Nephron (organoid): Measurements from ENCODE around the gene SRSF3.
"Not testable (repeated sequence)": the region's sequence is repeated elsewhere in the genome, so short reads cannot be mapped to it uniquely, and the experiment has no call there.

Experiments
- H3K27ac Mint-ChIP-seq, 3 experiments: 2 replicates each; pipeline ENCODE4 v1.8.0; 2020; ENCODE audit warnings: mixed read lengths in 3 of 3, mild to moderate bottlenecking in 2 of 3, moderate library complexity in 1 of 3
- H3K27me3 Mint-ChIP-seq: 2 replicates; pipeline ENCODE4 v1.8.0; 2021; ENCODE audit warnings: low read depth, mild to moderate bottlenecking, moderate library complexity, mixed read lengths
- H3K36me3 Mint-ChIP-seq: 2 replicates; pipeline ENCODE4 v1.8.0; 2020; ENCODE audit warnings: low read depth, mixed read lengths
- H3K4me1 Mint-ChIP-seq: 2 replicates; pipeline ENCODE4 v1.8.0; 2020; ENCODE audit warnings: mixed read lengths
- H3K4me3 Mint-ChIP-seq, 3 experiments: 2 replicates each; pipeline ENCODE4 v1.8.0; 2020; ENCODE audit warnings: mild to moderate bottlenecking in 3 of 3, mixed read lengths in 3 of 3, moderate library complexity in 2 of 3
- H3K9me3 Mint-ChIP-seq: 2 replicates; pipeline ENCODE4 v1.8.0; 2020; ENCODE audit warnings: mixed read lengths
- CTCF ChIP-seq, 3 experiments: fragments of 200-600 bp; sonication (generic); IDR thresholded peaks; one replicate each; pipeline ENCODE4 v1.5.0; 2021; ENCODE audit warnings: antibody characterized with exemption in 3 of 3; ENCODE audit not compliant: unreplicated experiment in 3 of 3

The SRSF3 gene

GRCh38 chr6:36571122-36572043, 22.8 kb upstream of the SRSF3 start:
- no peaks in the 10 kb centered on the region for H3K4me1 Mint-ChIP-seq
- no peaks in the 10 kb centered on the region for H3K36me3 Mint-ChIP-seq
- peaks cover 3% of the 10 kb centered on the region for H3K27me3 Mint-ChIP-seq
- H3K27ac Mint-ChIP-seq: no peak overlapping the region
- H3K4me3 Mint-ChIP-seq: no peak overlapping the region
- H3K9me3 Mint-ChIP-seq: no peaks in the 10 kb centered on the region
- no peak for TF ChIP-seq CTCF (IDR thresholded peaks at IDR 0.05; ENCODE audit: unreplicated experiment in 3 of 3)

GRCh38 chr6:36572353-36573311, 21.5 kb upstream of the SRSF3 start:
- H3K27ac Mint-ChIP-seq, H3K27me3 Mint-ChIP-seq, H3K9me3 Mint-ChIP-seq, H3K4me3 Mint-ChIP-seq, H3K36me3 Mint-ChIP-seq, H3K4me1 Mint-ChIP-seq: not testable (repeated sequence)

- Mint-ChIP-seq H3K4me1 (peaks cover 15% of the 10 kb centered on the region), H3K27me3 (no peaks in the 10 kb centered on the region), H3K36me3 (no peaks in the 10 kb centered on the region), H3K9me3 (no peaks in the 10 kb centered on the region), H3K4me3 (no peak overlapping the region), H3K27ac (no peak overlapping the region)
- no peak for TF ChIP-seq CTCF (IDR thresholded peaks at IDR 0.05; ENCODE audit: unreplicated experiment in 3 of 3)
Measured at GRCh38 chr6:36574679-36575078, 19.5 kb upstream of the SRSF3 start.

- H3K9me3 Mint-ChIP-seq: no peaks in the 10 kb centered on the region
- H3K27ac Mint-ChIP-seq: no peak overlapping the region
- TF ChIP-seq CTCF (IDR thresholded peaks at IDR 0.05; ENCODE audit: unreplicated experiment in 3 of 3): no peak
- H3K4me1 Mint-ChIP-seq: peaks cover 18% of the 10 kb centered on the region
- no peaks in the 10 kb centered on the region for H3K27me3 Mint-ChIP-seq
- no peak overlapping the region for H3K4me3 Mint-ChIP-seq
- no peaks in the 10 kb centered on the region for H3K36me3 Mint-ChIP-seq
Measured at GRCh38 chr6:36576578-36576977, 17.6 kb upstream of the SRSF3 start.

GRCh38 chr6:36577301-36577700, 16.9 kb upstream of the SRSF3 start:
- TF ChIP-seq CTCF (IDR thresholded peaks at IDR 0.05; ENCODE audit: unreplicated experiment in 3 of 3): no peak
- Mint-ChIP-seq H3K4me3 (no peak overlapping the region), H3K9me3 (no peaks in the 10 kb centered on the region), H3K4me1 (peaks cover 18% of the 10 kb centered on the region), H3K27ac (peak overlapping the region in 2 of 3 experiments; percentile 29 to 70), H3K27me3 (no peaks in the 10 kb centered on the region), H3K36me3 (no peaks in the 10 kb centered on the region)

- Mint-ChIP-seq H3K27me3 (no peaks in the 10 kb centered on the region), H3K4me1 (peaks cover 18% of the 10 kb centered on the region), H3K27ac (peak overlapping the region in 2 of 3 experiments; percentile 38 to 52), H3K4me3 (no peak overlapping the region), H3K36me3 (no peaks in the 10 kb centered on the region), H3K9me3 (no peaks in the 10 kb centered on the region)
- no peak for TF ChIP-seq CTCF (IDR thresholded peaks at IDR 0.05; ENCODE audit: unreplicated experiment in 3 of 3)
Measured at GRCh38 chr6:36578030-36578429, 16.1 kb upstream of the SRSF3 start.
